Fibroblast of mammary gland (primary cell): ENCODE measurements around the gene RPUSD3.

Experiments
- DNase-seq: peaks from one replicate; pipeline ENCODE4 v3.0.0-alpha.2; 2010; ENCODE audit warnings: low read depth
- H3K4me3 ChIP-seq: 2 replicates; pipeline ENCODE4 v1.5.1; 2011; ENCODE audit warnings: low read depth, mild to moderate bottlenecking, low read length, moderate library complexity; ENCODE audit not compliant: control insufficient read depth
- TF ChIP-seq, protein P1 (sequence below): conservative IDR thresholded peaks from 2 replicates; pipeline ENCODE4 v1.5.1; 2011; ENCODE audit warnings: low read depth, low read length, inconsistent platforms; ENCODE audit not compliant: control insufficient read depth, insufficient read depth

The RPUSD3 gene

DNA sequence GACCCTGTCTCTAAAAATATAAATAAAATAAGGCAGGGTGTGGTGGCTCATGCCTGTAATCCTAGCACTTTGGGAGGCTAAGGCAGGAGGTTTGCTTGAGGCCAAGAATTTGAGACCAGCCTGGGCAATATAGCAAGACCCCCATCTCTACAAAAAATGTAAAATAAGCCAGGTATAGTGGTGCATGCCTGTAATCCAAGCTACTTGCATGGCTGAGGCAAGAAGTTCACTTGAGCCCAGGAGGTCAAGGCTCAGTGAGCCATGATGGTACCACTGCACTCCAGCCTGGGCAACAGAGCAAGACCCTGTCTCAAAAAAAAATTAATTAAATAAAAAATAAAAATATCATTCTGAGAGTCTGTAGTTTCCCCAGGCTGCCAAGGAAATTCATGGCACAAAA lies 42.5 kb upstream of the RPUSD3 start:
- TF ChIP-seq, protein P1, sequence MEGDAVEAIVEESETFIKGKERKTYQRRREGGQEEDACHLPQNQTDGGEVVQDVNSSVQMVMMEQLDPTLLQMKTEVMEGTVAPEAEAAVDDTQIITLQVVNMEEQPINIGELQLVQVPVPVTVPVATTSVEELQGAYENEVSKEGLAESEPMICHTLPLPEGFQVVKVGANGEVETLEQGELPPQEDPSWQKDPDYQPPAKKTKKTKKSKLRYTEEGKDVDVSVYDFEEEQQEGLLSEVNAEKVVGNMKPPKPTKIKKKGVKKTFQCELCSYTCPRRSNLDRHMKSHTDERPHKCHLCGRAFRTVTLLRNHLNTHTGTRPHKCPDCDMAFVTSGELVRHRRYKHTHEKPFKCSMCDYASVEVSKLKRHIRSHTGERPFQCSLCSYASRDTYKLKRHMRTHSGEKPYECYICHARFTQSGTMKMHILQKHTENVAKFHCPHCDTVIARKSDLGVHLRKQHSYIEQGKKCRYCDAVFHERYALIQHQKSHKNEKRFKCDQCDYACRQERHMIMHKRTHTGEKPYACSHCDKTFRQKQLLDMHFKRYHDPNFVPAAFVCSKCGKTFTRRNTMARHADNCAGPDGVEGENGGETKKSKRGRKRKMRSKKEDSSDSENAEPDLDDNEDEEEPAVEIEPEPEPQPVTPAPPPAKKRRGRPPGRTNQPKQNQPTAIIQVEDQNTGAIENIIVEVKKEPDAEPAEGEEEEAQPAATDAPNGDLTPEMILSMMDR: no peak
- H3K4me3 ChIP-seq: no peak overlapping the region
- DNase-seq: no peak

DNA sequence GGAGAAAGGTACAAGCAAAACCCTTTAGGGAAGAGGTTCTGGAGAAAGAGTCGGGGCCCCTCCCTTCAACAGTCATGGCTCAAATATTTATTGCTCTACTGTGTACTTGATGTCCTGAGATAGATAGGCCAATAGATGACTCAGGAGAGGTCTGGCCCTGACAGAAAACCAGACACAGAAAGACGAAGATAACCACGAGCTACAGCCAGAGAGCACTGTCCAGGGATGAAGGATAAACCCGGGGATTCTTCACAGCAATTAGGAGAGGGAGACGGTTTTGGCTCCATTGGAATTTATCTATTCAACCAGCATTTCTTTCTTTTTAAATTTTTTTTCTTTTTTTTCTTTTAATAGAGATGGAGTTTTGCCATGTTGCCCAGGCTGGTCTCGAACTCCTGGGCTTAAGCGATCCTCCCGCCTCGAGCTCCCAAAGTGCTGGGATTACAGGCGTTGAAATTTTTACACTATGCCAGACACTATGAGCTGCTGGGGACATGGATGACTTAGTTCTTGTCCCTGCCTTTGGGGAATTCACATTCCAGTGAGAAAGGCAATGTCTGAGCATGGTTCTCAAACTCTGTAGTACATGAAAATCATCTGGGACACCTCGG lies 40.9 kb upstream of the RPUSD3 start:
- DNase-seq: peak; percentile 96
- TF ChIP-seq, protein P1: no peak
- H3K4me3 ChIP-seq: no peak overlapping the region

DNA sequence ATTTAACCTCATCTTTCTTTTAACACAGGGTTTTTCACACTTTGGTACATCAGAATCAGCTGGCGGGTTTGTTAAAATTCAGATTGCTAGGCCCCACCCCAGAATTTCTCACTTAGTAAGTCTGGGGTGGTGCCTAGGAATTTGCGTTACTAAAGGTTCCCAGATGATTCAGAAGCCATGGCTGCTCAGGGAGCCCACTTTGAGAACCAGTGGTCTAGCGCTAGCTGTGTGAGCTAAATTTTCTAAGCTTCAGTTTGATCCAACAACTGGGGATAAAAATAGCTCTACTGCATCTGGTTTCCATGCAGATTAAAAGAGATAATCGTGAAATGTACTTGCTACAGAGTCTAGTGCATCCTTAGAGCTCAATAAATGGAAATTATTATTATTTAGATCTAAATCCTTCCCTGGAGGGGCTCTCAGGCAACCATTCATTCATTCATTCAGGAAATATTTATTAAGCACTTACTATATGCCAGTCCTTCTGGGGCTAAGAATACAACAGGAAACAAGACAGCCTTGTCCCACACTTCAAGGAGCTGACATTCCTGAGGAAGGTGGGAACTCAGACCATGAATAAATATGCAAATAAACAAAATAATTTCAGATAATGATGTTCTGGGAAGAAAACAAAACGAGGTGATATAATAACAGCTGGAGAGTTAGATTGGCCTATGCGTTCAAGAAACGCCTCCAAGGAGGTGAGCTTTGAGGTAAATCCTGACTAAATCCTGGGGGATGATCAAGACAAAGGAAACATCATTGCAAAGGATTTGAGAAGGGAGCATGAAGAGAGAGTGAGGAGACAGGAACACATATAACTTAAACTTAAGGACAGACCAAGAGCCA lies 40.1 kb upstream of the RPUSD3 start:
- no peak overlapping the region for H3K4me3 ChIP-seq
- TF ChIP-seq, protein P1: no peak
- DNase-seq: peak; percentile 91

DNA sequence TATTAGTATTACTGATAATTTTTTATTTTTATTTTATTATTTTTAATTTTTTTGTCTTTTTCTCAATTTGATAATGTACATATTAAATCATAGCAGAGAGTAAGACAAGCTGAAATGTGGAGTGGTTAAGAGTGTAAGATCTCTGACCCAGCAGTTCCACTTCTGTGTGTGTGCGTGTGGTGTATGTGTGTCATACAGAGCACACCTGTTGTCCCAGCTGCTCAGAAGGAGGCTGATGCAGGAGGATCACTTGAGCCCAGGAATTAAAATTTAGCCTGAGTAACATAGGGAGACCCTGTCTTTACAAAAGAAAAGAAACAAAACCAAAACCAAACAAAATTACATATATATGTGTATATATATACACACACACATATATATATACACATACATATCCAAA lies 37.6 kb upstream of the RPUSD3 start:
- TF ChIP-seq, protein P1: no peak
- no peak for DNase-seq
- no peak overlapping the region for H3K4me3 ChIP-seq

DNA sequence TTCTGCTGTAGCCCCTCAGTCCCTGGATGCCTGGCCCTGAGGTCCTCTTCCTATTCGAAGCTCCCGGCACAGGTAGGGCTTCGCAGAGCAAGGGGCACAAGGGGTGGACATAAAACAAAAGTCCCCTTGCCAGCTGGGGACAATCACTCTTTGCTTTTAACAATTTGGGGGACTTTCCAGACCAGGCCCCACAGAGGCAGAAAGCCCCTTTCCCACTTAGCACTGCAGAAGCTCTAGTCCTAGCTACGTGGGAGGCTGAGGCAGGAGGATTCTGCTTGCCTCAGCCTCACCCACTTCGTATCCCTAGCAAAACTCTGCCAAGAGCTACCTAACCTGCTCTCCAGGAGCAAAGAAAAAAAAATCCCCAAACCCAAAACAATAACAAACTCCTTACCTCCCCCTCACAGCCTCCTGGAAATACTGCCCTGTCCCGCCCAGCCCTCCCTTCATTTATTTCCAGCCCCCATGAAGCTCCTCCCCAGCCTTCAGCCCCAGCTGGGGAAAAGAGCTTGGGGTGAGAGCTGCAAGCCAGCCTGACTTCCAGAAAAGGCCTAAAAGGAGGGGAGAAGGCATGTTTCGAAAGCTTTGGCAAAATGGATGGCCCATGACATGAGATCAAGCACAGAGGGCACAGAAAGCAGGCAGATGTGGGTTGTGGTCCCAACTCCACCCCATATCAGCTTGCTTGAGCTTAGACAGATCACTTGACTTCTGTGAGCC lies 36.2 kb upstream of the RPUSD3 start, which contains the start of gene CIDEC:
TSS of gene CIDEC (minus strand) at position 424 of the 720 bp plus-strand sequence. CDS start 1,767 bp downstream, outside the sequence.
- DNase-seq: peak; percentile 43
- H3K4me3 ChIP-seq: no peak within 1 kb of the TSS
- TF ChIP-seq, protein P1: no peak

DNA sequence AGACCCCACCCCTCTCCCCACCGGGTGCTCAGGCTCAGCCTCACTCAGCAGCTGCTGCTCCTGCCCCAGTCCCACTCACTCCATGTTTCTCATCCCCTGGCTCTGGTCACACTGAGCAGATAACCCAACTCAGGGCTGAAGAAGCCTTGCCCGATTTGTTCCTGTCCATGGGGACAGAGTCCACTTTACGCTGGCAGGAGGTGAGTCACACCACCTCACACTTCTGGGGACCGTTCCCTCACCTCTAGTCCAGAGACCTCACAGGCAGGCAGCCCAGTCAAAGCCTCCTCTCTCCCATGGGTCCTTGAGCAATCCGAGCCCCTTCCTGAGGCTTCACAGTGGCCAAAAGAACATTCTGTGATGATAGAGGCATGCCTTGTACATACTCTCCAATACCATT lies 34.9 kb upstream of the RPUSD3 start:
- TF ChIP-seq, protein P1: no peak
- DNase-seq: peak; percentile 95
- H3K4me3 ChIP-seq: no peak overlapping the region
